Measurements from ENCODE around the gene EPB41.
"Not testable (repeated sequence)": the region's sequence is repeated elsewhere in the genome, so short reads cannot be mapped to it uniquely, and the experiment has no call there.

The EPB41 gene

DNA sequence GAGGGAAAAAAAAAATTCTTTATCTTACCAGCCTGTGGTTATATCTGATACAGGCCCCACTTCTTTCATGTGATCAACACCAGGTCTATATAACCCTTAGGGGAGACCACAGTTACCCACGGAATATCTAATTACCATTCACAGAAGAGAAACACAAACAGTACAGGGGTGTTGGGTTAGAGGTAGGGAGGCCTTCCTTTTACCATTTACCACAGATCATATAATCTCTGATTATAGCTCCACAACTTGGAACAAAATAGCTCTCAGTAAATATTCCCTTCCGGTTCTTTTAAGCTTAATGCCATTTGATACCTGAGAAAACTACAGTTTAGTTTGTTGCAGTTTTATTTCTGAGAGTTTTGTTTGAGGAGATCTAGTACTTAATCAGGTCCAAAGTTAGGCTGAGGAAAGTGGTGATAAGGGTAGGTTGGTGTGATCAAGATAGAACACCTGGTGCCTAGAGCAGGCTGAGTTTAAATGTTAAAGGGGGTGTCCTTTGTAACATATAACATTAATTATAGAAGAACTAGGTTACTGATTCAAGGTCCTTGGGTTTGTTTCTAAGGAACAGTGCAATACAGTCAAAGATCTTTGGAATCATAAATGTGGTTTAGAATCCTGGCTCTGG is 14.1 kb downstream of the EPB41 start:
- DNase-seq = no peak

DNA sequence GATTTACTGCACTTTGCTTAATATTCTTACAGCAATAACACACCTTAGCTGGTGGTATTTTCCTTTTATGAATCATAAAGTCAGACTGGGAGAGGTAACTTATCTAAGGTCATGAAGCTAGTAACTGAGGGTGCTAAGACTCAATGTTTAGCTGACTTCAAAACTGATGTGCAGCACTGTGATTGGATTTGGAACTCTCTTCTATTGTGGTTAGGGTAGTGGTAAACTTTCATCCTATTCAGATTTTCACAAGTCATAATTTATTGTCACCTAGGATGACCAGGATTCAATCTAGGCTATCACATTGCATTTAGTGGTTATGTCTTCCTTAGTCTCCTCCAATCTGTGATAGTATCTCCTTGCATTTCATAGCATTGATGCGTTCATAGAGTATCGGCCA is 18.9 kb downstream of the EPB41 start:
- peak; percentile 4 for DNase-seq

GRCh38 chr1:28933918-28934317 is 19.5 kb downstream of the EPB41 start:
- DNase-seq = no peak

- no peak for DNase-seq
These were observed 20.3 kb downstream of the EPB41 start for GRCh38 chr1:28934676-28935075.

GRCh38 chr1:28935293-28935692 is 20.9 kb downstream of the EPB41 start:
- DNase-seq = no peak

GRCh38 chr1:28936094-28936493 is 21.7 kb downstream of the EPB41 start:
- DNase-seq = no peak

GRCh38 chr1:28936528-28936927 is 22.2 kb downstream of the EPB41 start:
- no peak for DNase-seq

DNA sequence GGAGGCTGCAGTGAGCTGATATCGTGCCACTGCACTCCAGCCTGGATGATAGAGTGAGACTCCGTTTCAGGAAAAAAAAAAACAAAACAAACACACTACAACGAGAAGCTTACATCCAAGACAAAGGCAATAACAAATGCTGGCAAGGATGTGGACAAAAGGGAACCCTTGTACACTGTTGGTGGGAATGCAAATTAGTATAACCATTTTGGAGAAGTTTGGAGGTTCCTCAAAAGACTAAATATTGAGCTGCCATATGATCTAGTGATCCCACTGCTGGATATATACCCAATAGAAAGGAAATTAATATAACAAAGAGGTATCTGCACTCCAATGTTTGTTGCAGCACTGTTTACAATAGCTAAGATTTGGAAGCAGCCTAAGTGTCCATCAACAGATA is 29.2 kb downstream of the EPB41 start:
- not testable (repeated sequence) for DNase-seq

GRCh38 chr1:28950006-28950405 is 35.6 kb downstream of the EPB41 start:
- no peak for DNase-seq

DNA sequence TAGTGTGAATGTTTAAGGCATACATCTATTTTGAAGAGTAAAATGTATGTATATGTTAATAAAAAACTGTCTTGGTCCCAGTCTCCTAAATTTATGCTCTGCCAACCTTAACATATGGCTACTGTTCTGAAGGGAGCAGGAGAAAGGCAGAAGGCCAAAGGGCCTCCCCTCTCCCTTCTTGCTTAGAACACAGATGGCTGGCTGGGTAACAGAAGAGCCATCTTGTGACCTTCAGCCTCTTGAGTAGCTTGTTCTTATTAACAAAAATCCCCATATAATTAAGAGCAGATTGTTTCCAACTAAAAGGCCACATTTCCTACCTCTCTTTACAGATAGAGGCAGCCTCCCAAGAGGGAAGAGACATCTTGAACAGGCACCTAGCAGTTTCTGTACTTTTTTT is 36.1 kb downstream of the EPB41 start:
- DNase-seq = no peak

GRCh38 chr1:28954126-28954726 is 39.9 kb downstream of the EPB41 start:
- DNase-seq = no peak

DNA sequence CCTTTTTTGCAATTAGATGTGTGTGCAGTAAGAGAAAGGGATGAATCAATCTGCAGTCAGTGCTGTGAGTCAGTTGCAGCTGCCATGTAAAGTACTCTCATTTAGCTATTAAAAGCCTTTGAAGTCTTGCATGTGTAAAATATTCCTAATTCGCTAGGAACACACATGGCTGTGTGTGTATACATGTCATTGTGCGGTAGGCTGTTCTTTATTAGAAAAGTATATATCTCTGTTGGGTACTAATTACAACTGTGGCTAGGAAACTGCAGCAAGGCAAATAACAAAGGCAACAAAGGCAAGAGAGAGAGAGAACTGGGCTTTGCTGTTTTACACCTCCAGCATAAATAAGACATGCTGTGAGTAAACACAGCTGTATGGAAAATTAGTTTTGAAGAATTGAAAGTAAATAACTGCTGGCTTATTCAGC is 41.7 kb downstream of the EPB41 start:
- DNase-seq = no peak

DNA sequence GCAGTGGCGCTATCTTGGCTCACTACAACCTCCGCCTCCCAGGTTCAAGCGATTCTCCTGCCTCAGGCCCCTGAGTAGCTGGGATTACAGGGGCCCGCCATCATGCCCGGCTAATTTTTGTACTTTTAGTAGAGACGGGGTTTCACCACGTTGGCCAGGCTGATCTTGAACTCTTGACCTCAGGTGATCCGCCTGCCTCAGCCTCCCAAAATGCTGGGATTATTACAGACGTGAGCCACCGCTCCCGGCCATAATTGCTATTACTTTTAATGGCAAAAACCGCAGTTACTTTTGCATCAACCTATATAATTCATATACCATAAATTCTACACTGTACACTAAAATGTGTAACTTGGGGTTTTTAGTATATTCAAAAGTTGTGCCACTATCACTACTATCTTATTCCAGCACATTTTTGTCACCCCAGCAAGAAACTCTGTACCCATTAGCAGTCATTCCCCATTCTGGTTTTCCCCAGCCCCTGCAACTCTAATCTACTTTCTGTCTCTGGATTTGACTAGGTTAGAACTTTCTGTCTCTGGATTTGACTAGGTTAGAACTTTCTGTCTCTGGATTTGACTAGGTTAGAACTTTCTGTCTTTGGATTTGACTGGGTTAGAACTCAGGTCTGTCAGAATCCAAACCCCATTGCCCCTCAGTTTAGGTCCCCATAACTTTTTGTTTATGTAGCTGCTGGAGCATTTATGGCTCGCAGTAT is 47.9 kb downstream of the EPB41 start:
- peak; percentile 91 for DNase-seq

- no peak for DNase-seq
These were observed 51.0 kb downstream of the EPB41 start for GRCh38 chr1:28965271-28965870.

- DNase-seq = no peak
These were observed 52.2 kb downstream of the EPB41 start for GRCh38 chr1:28966617-28967016.

- peak; percentile 39 for DNase-seq
These were observed 57.8 kb downstream of the EPB41 start for GRCh38 chr1:28971980-28972771.

- peak; percentile 26 for DNase-seq
These were observed 59.4 kb downstream of the EPB41 start for GRCh38 chr1:28973596-28974421.

DNA sequence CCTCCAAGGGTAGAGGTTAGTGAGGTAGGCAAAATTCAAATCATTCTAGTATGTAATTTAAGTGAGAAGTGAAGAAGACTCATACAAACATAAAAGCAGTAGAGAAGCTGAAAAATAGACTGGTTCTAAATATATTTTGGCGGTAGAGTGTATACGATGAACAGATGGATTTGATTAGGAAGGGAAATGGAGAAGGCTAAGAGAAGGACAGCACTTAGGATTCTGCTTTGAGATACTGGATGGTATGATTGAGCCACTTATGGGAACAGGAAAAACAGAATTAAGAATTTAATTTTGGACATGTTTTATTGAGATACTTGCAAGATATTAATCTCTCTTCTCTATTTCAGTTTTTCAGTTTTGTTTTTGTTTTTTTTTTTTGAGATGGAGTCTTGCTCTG is 60.1 kb downstream of the EPB41 start:
- no peak for DNase-seq

DNA sequence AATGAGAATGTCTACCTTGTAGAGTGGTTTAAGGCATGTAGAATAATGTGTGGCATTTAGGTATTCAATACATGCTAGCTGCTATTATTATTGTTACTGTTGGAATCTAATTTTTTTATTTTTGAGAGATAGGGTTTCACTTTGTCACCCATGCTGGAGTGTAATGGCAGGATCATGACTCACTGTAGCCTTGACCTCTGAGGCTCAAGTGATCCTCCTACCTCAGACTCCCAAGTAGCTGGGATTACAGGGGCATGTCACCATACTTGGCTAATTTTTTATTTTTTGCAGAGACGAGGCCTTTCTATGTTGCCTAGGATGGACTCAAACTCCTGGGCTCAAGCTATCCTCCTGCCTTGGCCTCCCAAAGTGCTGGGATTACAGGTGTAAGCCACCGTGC is 61.9 kb downstream of the EPB41 start:
- no peak for DNase-seq

DNA sequence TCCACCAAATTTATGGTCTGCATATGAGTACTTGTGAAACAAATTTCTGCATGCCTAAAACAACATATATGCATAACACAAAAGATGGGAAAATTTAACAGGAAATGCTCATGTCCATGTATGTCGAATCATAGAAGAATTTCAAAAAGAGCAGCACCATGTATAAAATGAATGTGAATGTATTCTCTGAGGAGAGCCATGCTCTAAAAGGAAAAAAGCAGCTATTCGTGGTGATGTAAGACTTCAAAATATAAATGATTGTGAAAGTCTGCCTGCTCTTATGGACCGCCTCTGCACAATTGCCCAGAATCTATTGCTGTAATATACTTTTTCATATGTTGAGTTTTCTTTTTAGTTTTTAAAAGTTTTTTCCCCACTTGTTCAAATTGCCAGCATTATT is 66.8 kb downstream of the EPB41 start:
- no peak for DNase-seq

DNA sequence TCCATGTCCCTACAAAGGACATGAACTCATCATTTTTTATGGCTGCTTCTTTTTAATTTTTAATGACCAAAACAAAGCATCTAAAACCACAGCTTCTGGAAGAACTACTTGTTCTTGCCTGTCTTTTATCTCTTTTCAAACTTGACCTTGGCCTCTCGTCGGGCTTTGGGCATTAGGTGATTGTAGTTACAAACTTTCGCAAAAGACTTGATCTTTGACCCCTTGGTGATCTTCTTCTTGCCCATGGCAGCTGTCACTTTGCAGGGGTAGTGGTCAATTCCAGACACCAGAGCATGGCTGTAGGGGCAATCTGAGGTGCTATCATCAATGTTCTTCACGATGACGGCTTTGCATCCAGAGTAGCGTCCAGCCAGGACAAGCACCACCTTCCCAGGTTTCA is 67.8 kb downstream of the EPB41 start:
- DNase-seq = no peak

DNA sequence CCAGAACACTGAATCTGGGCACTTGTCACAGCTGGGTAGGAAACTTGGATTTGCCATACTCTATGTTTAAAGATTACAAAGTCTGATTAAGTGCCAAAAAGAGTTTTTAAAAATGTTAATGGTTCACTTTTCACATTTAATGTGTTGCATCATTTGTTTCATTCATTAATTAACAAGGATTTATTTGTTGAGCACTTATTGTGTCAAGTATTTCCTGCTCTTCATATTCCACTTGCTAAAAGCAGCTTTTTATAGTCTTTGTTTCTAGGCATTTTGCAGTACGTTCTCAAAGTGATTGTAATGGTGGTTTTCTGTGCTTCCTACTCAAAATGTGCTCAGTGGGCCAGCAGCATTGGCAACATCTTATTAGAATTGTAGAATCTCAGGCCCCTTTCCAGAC is 68.7 kb downstream of the EPB41 start:
- DNase-seq = no peak

All from activated CD4-positive, alpha-beta T cell treated with anti-CD3 and anti-CD28 coated beads, Interleukin-2, amount 50 U/mL, for 16 hours (primary cell).